ENCODE results near the gene MAP4K2. TPM values are rescaled to one million over a fixed set of nuclear protein-coding genes. Genes with fewer than 3 reads are reported as not detected.

The MAP4K2 gene
- total RNA-seq, 1 experiment from 2014 or later: 34.3 TPM

DNA sequence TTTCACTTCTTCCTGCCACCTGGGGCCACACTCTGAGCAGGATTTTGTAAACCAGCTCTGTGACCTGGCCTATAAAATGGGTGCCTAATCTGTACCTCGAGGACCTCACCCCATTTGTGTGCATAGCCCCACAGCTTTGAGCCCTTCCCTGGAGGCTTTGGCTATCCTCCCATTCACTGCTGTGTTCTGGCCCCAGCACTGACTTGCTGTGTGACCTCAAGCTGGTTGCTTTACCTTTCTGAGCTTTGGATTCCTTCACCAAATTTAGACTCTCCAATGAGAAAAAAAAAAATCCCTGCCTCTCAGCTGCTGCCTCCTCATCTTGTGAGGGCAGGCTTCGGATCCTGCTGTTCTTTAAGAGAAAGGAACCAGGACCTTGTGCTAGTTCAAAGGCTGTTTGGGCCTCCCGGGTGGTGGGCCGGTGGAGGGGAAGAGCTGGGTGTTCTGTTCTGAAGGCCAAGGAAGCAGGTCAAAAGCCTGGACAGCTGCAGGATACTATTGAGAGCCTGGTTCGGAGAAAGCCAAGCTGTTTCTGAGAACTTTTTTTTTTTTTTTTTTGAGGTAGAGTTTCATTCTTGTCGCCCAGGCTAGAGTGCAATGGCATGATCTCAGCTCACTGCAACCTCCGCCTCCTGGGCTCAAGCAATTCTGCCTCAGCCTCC lies 42.1 kb downstream of the MAP4K2 start:
- POLR2A ChIA-PET (ENCODE audit: unreplicated experiment): interaction anchor here (0.6 to 0.7 kb wide), 2 partner anchors 18 to 1944 kb away, joined by 3 to 6 read pairs; no protein-coding TSS in a partner anchor
- CTCF ChIA-PET: interaction anchor here (0.6 kb wide), 1 partner anchor 133 kb away, joined by 4 read pairs; no protein-coding TSS in a partner anchor
- H3K9me2 ChIP-seq (ENCODE audit: insufficient read depth): no peaks in the 10 kb centered on the region

DNA sequence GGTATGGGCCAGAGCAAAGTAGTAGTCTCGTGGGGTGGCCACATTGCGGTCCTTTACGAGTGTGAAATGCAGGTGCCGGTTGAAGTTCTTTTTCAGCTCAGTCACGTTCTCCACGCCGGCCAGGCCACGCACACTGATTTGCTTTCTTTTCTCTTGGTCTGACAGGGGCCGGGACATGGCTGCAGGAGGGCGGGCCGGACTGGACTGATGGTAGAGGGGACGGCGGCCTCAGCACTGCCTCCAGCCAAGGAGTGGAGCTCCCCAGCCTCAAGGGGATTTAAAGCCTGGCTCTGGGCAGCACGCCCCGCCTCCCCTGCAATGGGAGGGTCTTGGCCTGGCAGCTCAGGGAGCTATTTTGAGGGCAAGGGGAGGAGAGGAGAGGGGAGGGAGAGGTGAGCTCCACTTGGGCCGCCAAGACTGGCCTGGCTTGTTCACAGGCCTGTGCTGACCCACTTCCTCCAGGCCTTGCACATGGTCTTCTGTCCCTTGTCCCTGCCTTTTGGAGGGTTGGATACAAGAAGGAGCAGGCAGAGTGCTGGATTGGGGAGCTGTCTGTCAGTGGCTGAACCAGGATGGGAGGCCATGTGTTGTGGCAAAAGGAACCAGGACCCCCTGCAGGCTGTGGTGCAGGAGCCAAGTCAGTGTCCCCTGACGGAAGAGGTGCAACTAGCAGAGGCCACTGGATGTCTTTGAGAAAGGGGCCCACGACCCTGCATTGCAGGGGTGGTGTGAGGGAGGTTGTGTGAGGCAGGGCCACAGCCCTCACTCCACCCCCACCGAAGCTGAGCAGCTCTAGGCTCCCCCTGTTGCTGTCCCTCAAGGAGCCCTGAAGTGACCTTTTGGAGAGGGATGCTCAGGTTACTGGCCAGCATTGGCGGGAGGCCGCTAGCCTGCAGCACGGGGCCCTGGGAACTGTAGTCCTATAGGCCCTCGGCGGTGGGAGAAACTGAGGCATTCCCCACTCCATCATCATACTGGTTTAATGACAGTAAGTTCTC lies 43.0 kb downstream of the MAP4K2 start, which contains the start of gene PYGM:
TSS of gene PYGM (minus strand) at position 253 of the 998 bp plus-strand sequence. CDS start at position 177, 76 bp downstream.
- no peak within 1 kb of the TSS for H3K27ac ChIP-seq
- H3K4me3 ChIP-seq: no peak within 1 kb of the TSS
- ChIA-PET CTCF (interaction anchor here (0.7 kb wide), 1 partner anchor 34 kb away, joined by 5 read pairs; no protein-coding TSS in a partner anchor), POLR2A (ENCODE audit: unreplicated experiment) (no interaction called here)
- H3K36me3 ChIP-seq (ENCODE audit: low read depth): peaks cover 16% of the 10 kb centered on the region
- H3K4me2 ChIP-seq: no peak within 1 kb of the TSS
- H2AFZ ChIP-seq: no peak within 1 kb of the TSS
- TF ChIP-seq EZH2 (IDR thresholded peaks at IDR 0.05; ENCODE audit: low read depth): no peak
- TF ChIP-seq, protein P1, sequence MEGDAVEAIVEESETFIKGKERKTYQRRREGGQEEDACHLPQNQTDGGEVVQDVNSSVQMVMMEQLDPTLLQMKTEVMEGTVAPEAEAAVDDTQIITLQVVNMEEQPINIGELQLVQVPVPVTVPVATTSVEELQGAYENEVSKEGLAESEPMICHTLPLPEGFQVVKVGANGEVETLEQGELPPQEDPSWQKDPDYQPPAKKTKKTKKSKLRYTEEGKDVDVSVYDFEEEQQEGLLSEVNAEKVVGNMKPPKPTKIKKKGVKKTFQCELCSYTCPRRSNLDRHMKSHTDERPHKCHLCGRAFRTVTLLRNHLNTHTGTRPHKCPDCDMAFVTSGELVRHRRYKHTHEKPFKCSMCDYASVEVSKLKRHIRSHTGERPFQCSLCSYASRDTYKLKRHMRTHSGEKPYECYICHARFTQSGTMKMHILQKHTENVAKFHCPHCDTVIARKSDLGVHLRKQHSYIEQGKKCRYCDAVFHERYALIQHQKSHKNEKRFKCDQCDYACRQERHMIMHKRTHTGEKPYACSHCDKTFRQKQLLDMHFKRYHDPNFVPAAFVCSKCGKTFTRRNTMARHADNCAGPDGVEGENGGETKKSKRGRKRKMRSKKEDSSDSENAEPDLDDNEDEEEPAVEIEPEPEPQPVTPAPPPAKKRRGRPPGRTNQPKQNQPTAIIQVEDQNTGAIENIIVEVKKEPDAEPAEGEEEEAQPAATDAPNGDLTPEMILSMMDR (conservative IDR thresholded peaks at IDR 0.05): no peak
- no peak for DNase-seq
- no peaks in the 10 kb centered on the region for H3K9me2 ChIP-seq (ENCODE audit: insufficient read depth)
- no peaks in the 10 kb centered on the region for H3K27me3 ChIP-seq (ENCODE audit: insufficient read depth, low read depth)
- intact Hi-C loops (cut with micrococcal nuclease; ENCODE audit: unreplicated experiment): no loop called here
- no peaks in the 10 kb centered on the region for H3K4me1 ChIP-seq (replicated peaks; ENCODE audit: insufficient read depth)
- H3F3A ChIP-seq (ENCODE audit: insufficient read depth, low read depth): peaks cover 65% of the 10 kb centered on the region
- H4K20me1 ChIP-seq (ENCODE audit: insufficient read depth): peaks cover 36% of the 10 kb centered on the region
- no TSS peak for BruUV-seq (replicated peaks)
- no peaks in the 10 kb centered on the region for H3K9me3 ChIP-seq (ENCODE audit: insufficient read depth, low read depth)
- H3K79me2 ChIP-seq (ENCODE audit: low read depth): no peaks in the 10 kb centered on the region

More for the DNA sequence above, 42.1 kb downstream of the MAP4K2 start:
- Histone ChIP-seq H2AFZ (no peak overlapping the region), H3K4me1 (replicated peaks; ENCODE audit: insufficient read depth) (no peaks in the 10 kb centered on the region), H3F3A (ENCODE audit: insufficient read depth, low read depth) (peaks cover 71% of the 10 kb centered on the region), H3K4me3 (no peak overlapping the region), H3K36me3 (ENCODE audit: low read depth) (peaks cover 20% of the 10 kb centered on the region), H3K27ac (no peak overlapping the region), H4K20me1 (ENCODE audit: insufficient read depth) (peaks cover 45% of the 10 kb centered on the region), H3K4me2 (no peak overlapping the region), H3K9me3 (ENCODE audit: insufficient read depth, low read depth) (no peaks in the 10 kb centered on the region), H3K27me3 (ENCODE audit: insufficient read depth, low read depth) (no peaks in the 10 kb centered on the region), H3K79me2 (ENCODE audit: low read depth) (no peaks in the 10 kb centered on the region)
- DNase-seq: no peak
- intact Hi-C loops (cut with micrococcal nuclease; ENCODE audit: unreplicated experiment): no loop called here
- no TSS peak for BruUV-seq (replicated peaks)
- TF ChIP-seq EZH2 (IDR thresholded peaks at IDR 0.05; ENCODE audit: low read depth): no peak
- TF ChIP-seq, protein P1 (conservative IDR thresholded peaks at IDR 0.05): no peak

DNA sequence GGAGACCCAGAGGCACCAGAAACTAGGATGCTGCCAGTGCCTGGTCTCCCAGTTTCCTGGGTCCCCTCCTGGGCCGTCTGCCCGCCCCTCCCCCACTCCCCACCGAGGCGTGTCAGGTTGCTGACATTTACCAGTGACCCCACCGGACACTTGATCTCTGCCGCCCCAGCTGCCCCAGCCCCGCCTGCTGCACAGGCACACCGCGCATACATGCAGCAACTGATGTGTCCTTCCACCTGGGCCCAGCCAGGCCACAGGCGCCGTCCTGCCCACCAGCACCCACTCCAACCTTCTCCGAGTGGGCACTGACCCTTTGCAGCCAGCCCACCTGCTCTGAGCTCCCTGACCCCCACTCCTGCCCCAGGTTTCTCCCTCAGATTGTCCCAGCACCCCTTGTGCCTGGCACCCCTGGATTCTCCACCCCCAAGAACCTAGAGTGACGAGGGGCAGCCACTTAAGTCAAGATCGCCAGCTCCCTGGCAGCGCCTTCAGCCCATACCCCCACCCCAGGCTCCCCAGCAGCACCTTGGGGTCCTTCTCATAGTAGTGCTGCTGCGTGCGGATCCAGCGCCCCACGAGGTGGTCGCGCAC lies 43.8 kb downstream of the MAP4K2 start:
- no peak for TF ChIP-seq EZH2 (IDR thresholded peaks at IDR 0.05; ENCODE audit: low read depth)
- intact Hi-C loops (cut with micrococcal nuclease; ENCODE audit: unreplicated experiment): no loop called here
- Histone ChIP-seq H3F3A (ENCODE audit: insufficient read depth, low read depth) (peaks cover 57% of the 10 kb centered on the region), H3K4me1 (replicated peaks; ENCODE audit: insufficient read depth) (no peaks in the 10 kb centered on the region), H3K27ac (no peak overlapping the region), H3K9me2 (ENCODE audit: insufficient read depth) (no peaks in the 10 kb centered on the region), H3K4me3 (no peak overlapping the region), H4K20me1 (ENCODE audit: insufficient read depth) (peaks cover 28% of the 10 kb centered on the region), H2AFZ (no peak overlapping the region), H3K27me3 (ENCODE audit: insufficient read depth, low read depth) (no peaks in the 10 kb centered on the region), H3K79me2 (ENCODE audit: low read depth) (no peaks in the 10 kb centered on the region), H3K9me3 (ENCODE audit: insufficient read depth, low read depth) (no peaks in the 10 kb centered on the region), H3K4me2 (no peak overlapping the region), H3K36me3 (ENCODE audit: low read depth) (peaks cover 9% of the 10 kb centered on the region; the same call in 1 of the 2 replicates)
- POLR2A ChIA-PET (ENCODE audit: unreplicated experiment): no interaction called here
- no TSS peak for BruUV-seq (replicated peaks)
- CTCF ChIA-PET: no interaction called here
- no peak for DNase-seq
